Measurements from ENCODE around the gene HMGN3. TPM values are rescaled to one million over a fixed set of nuclear protein-coding genes. Genes with fewer than 3 reads are reported as not detected.

The HMGN3 gene
- total RNA-seq, 4 donors from 2014 or later, result 33.1 to 60.8 (median 47.0) TPM

GRCh38 chr6:79196912-79197311 is 37.6 kb downstream of the HMGN3 start:
- no peak for TF ChIP-seq CTCF (IDR thresholded peaks at IDR 0.05; ENCODE audit: low read depth)

- no peak for TF ChIP-seq CTCF (IDR thresholded peaks at IDR 0.05; ENCODE audit: low read depth)
Observed at GRCh38 chr6:79193971-79194370, 40.5 kb downstream of the HMGN3 start.

GRCh38 chr6:79189760-79190350 is 44.6 kb downstream of the HMGN3 start:
- no peak for TF ChIP-seq CTCF (IDR thresholded peaks at IDR 0.05; ENCODE audit: low read depth)

GRCh38 chr6:79188885-79189480 is 45.5 kb downstream of the HMGN3 start:
- no peak for TF ChIP-seq CTCF (IDR thresholded peaks at IDR 0.05; ENCODE audit: low read depth)

GRCh38 chr6:79188107-79188506 is 46.4 kb downstream of the HMGN3 start:
- TF ChIP-seq CTCF (IDR thresholded peaks at IDR 0.05; ENCODE audit: low read depth), result no peak

- TF ChIP-seq CTCF (IDR thresholded peaks at IDR 0.05; ENCODE audit: low read depth), result no peak
Observed at GRCh38 chr6:79186564-79186963, 47.9 kb downstream of the HMGN3 start.

- no peak for TF ChIP-seq CTCF (IDR thresholded peaks at IDR 0.05; ENCODE audit: low read depth)
Observed at GRCh38 chr6:79184641-79185040, 49.8 kb downstream of the HMGN3 start.
